GM18861 (cell line): ENCODE results near the gene GAS2.
A peak's percentile ranks its signal among the peaks of the same experiment; 100 is the strongest.

Experiments
- ATAC-seq: cut with Tn5 transposase; IDR thresholded peaks from one replicate; pipeline ENCODE4 v1.9.1; 2021; ENCODE audit not compliant: unreplicated experiment

GAS2 gene

GRCh38 chr11:22723274-22723673 is 56.9 kb downstream of the GAS2 start:
- no peak for ATAC-seq

GRCh38 chr11:22725079-22725478 is 58.7 kb downstream of the GAS2 start:
- no peak for ATAC-seq

GRCh38 chr11:22728600-22729389 is 62.4 kb downstream of the GAS2 start:
- ATAC-seq, result no peak

- ATAC-seq, result peak; percentile 78
Measured at GRCh38 chr11:22730319-22730718, 63.9 kb downstream of the GAS2 start.

GRCh38 chr11:22732588-22732987 is 66.2 kb downstream of the GAS2 start:
- no peak for ATAC-seq

- no peak for ATAC-seq
Measured at GRCh38 chr11:22733475-22734248, 67.3 kb downstream of the GAS2 start.

GRCh38 chr11:22734628-22735345 is 68.4 kb downstream of the GAS2 start:
- no peak for ATAC-seq

- ATAC-seq, result no peak
Measured at GRCh38 chr11:22742157-22742613, 75.8 kb downstream of the GAS2 start.

GRCh38 chr11:22749536-22749935 is 83.1 kb downstream of the GAS2 start:
- ATAC-seq, result no peak

GRCh38 chr11:22752908-22753310 is 86.5 kb downstream of the GAS2 start:
- ATAC-seq, result no peak

- no peak for ATAC-seq
Measured at GRCh38 chr11:22753416-22753815, 87.0 kb downstream of the GAS2 start.

- no peak for ATAC-seq
Measured at GRCh38 chr11:22761066-22761465, 94.7 kb downstream of the GAS2 start.

- ATAC-seq, result no peak
Measured at GRCh38 chr11:22763166-22763565, 96.8 kb downstream of the GAS2 start.

GRCh38 chr11:22764735-22765134 is 98.3 kb downstream of the GAS2 start:
- no peak for ATAC-seq

- ATAC-seq, result no peak
Measured at GRCh38 chr11:22768281-22768680, 101.9 kb downstream of the GAS2 start.

- no peak for ATAC-seq
Measured at GRCh38 chr11:22769081-22769480, 102.7 kb downstream of the GAS2 start.

- ATAC-seq, result peak; percentile 65
Measured at GRCh38 chr11:22774716-22775115, 108.3 kb downstream of the GAS2 start.

GRCh38 chr11:22775248-22775647 is 108.8 kb downstream of the GAS2 start:
- ATAC-seq, result no peak

- ATAC-seq, result no peak
Measured at GRCh38 chr11:22778642-22779041, 112.2 kb downstream of the GAS2 start.

GRCh38 chr11:22779850-22780249 is 113.4 kb downstream of the GAS2 start:
- ATAC-seq, result no peak

- ATAC-seq, result peak; percentile 95
Measured at GRCh38 chr11:22780952-22781593, 114.7 kb downstream of the GAS2 start.
